Trophoblast cell (in vitro differentiated cells and primary cell): ENCODE results near the gene KLHL13.

Experiments
- DNase-seq, 2 donors: peaks; one replicate each; pipeline ENCODE4 v3.0.0-alpha.2; 2016
- H2AFZ ChIP-seq: 2 replicates; pipeline ENCODE4 v1.6.1; 2013; ENCODE audit warnings: low read length, moderate library complexity, mild to moderate bottlenecking; ENCODE audit not compliant: insufficient read depth, poor library complexity
- H2AK5ac ChIP-seq: 2 replicates; pipeline ENCODE4 v1.6.1; 2013; ENCODE audit warnings: mild to moderate bottlenecking, low read length
- H2BK120ac ChIP-seq: 2 replicates; pipeline ENCODE4 v1.6.1; 2013; ENCODE audit warnings: low read length, mild to moderate bottlenecking, moderate library complexity; ENCODE audit not compliant: insufficient read depth, poor library complexity
- H2BK12ac ChIP-seq: 2 replicates; pipeline ENCODE4 v1.6.1; 2013; ENCODE audit warnings: mild to moderate bottlenecking, low read length, moderate library complexity
- H2BK5ac ChIP-seq: 2 replicates; pipeline ENCODE4 v1.6.1; 2013; ENCODE audit warnings: low read length, low read depth, moderate library complexity, mild to moderate bottlenecking; ENCODE audit not compliant: poor library complexity
- H3K14ac ChIP-seq: 2 replicates; pipeline ENCODE4 v1.6.1; 2013; ENCODE audit warnings: mild to moderate bottlenecking, low read length
- H3K18ac ChIP-seq: 2 replicates; pipeline ENCODE4 v1.6.1; 2013; ENCODE audit warnings: mild to moderate bottlenecking, low read length
- H3K23ac ChIP-seq: 2 replicates; pipeline ENCODE4 v1.6.1; 2013; ENCODE audit warnings: low read length
- H3K27ac ChIP-seq: 2 replicates; pipeline ENCODE4 v1.5.1; 2013; ENCODE audit warnings: low read depth, mild to moderate bottlenecking, inconsistent platforms, low read length, moderate library complexity
- H3K27me3 ChIP-seq: 2 replicates; pipeline ENCODE4 v1.6.1; 2013; ENCODE audit warnings: inconsistent platforms, mild to moderate bottlenecking, low read length, moderate library complexity; ENCODE audit not compliant: insufficient read depth
- H3K36me3 ChIP-seq, 2 experiments: 1 replicate in 1 of 2; 2 replicates in 1 of 2; pipeline ENCODE4 v1.6.1; 2013; ENCODE audit warnings: low read length in 2 of 2, mild to moderate bottlenecking in 2 of 2, moderate library complexity in 1 of 2; ENCODE audit not compliant: insufficient read depth in 2 of 2, control insufficient read depth in 1 of 2
- H3K4ac ChIP-seq: 2 replicates; pipeline ENCODE4 v1.6.1; 2013; ENCODE audit warnings: low read depth, mild to moderate bottlenecking, low read length, moderate library complexity
- H3K4me1 ChIP-seq, 2 experiments: 1 replicate in 1 of 2; 2 replicates in 1 of 2; pipeline ENCODE4 v1.6.1; 2013; ENCODE audit warnings: low read length in 2 of 2, mild to moderate bottlenecking in 2 of 2, moderate library complexity in 1 of 2; ENCODE audit not compliant: insufficient read depth in 2 of 2, control insufficient read depth in 1 of 2
- H3K4me2 ChIP-seq: 2 replicates; pipeline ENCODE4 v1.6.1; 2013; ENCODE audit warnings: inconsistent platforms, mild to moderate bottlenecking, low read length, moderate library complexity
- H3K4me3 ChIP-seq: 2 replicates; pipeline ENCODE4 v1.5.1; 2013; ENCODE audit warnings: mild to moderate bottlenecking, low read depth, low read length, inconsistent platforms
- H3K79me1 ChIP-seq: one replicate; pipeline ENCODE4 v1.6.1; 2013; ENCODE audit warnings: low read length
- H3K79me2 ChIP-seq: 2 replicates; pipeline ENCODE4 v1.6.1; 2013; ENCODE audit warnings: low read length, mild to moderate bottlenecking; ENCODE audit not compliant: control insufficient read depth, insufficient read depth, poor library complexity
- H3K9ac ChIP-seq: 2 replicates; pipeline ENCODE4 v1.6.1; 2013; ENCODE audit warnings: mild to moderate bottlenecking, low read length
- H3K9me3 ChIP-seq: 2 replicates; pipeline ENCODE4 v1.6.1; 2013; ENCODE audit warnings: low read depth, mild to moderate bottlenecking, control low read depth, inconsistent platforms, low read length; ENCODE audit not compliant: insufficient read depth
- H4K12ac ChIP-seq: 2 replicates; pipeline ENCODE4 v1.6.1; 2013; ENCODE audit warnings: low read depth, mild to moderate bottlenecking, low read length, moderate library complexity
- H4K8ac ChIP-seq: 2 replicates; pipeline ENCODE4 v1.6.1; 2013; ENCODE audit warnings: low read depth, mild to moderate bottlenecking, low read length, moderate library complexity
- H4K91ac ChIP-seq: one replicate; pipeline ENCODE4 v1.6.1; 2013; ENCODE audit warnings: low read depth, mild to moderate bottlenecking, low read length, moderate library complexity
- WGBS: extraction: QIAGEN DNeasy Blood & Tissue Kit; methylation state at CpG from one replicate; pipeline ENCODE4 v1.1.7; 2013; ENCODE audit warnings: missing lambda C conversion rate; ENCODE audit not compliant: insufficient read length, insufficient coverage; ENCODE audit errors: extremely low coverage; 5-methylcytosine and 5-hydroxymethylcytosine counted together

KLHL13 gene

DNA sequence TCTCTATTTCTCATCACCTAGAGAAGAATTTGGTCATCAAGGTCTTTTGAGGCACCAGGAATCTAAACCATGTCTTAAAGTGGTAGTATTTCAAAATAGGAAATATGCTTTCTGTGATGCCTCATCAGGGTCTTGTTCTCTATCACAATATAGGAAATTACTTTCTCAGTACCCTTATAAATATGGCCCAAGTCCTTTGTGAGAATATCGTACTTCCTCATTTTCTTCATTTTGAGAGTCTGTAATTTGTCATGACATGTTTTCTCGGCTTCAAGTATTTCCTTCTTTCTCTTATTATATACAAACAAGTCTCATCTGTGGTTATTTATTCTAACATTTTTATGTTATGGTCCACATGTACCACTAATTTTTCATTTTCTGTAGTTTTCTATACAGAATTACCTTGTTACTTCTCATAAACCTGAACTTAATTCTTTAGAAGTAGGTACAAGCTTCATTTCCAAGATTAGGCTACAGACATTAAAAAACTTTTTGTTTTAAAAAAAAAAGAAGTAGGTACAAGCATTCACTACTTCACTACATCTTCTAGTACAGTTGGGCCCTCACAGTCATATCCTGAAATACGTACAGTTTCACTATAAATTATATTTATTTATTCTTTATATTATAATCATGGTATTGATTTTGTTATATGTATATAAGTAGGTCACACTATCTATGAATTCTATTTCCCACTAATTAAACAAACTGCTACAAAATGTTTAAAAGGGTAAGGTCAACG is 54.4 kb downstream of the KLHL13 start:
- H4K8ac ChIP-seq: no peak overlapping the region
- no peak overlapping the region for H3K18ac ChIP-seq
- H3K14ac ChIP-seq: no peak overlapping the region
- H3K4me2 ChIP-seq: no peak overlapping the region
- H2AK5ac ChIP-seq: no peak overlapping the region
- H3K36me3 ChIP-seq: no peaks in the 10 kb centered on the region
- no peaks in the 10 kb centered on the region for H3K9me3 ChIP-seq
- no CpG with 5 or more reads among the region's 4 CpGs for WGBS
- H3K4ac ChIP-seq: no peak overlapping the region
- H3K79me2 ChIP-seq: no peaks in the 10 kb centered on the region
- no peak overlapping the region for H4K12ac ChIP-seq
- H3K9ac ChIP-seq: no peak overlapping the region
- no peak for DNase-seq
- no peak overlapping the region for H2BK120ac ChIP-seq
- H3K23ac ChIP-seq: no peak overlapping the region
- H2AFZ ChIP-seq: no peak overlapping the region
- H3K27me3 ChIP-seq: no peaks in the 10 kb centered on the region
- H3K4me1 ChIP-seq: no peaks in the 10 kb centered on the region
- no peak overlapping the region for H4K91ac ChIP-seq
- no peak overlapping the region for H3K4me3 ChIP-seq
- H3K27ac ChIP-seq: no peak overlapping the region
- no peak overlapping the region for H2BK5ac ChIP-seq
- no peak overlapping the region for H2BK12ac ChIP-seq
- H3K79me1 ChIP-seq: no peaks in the 10 kb centered on the region

DNA sequence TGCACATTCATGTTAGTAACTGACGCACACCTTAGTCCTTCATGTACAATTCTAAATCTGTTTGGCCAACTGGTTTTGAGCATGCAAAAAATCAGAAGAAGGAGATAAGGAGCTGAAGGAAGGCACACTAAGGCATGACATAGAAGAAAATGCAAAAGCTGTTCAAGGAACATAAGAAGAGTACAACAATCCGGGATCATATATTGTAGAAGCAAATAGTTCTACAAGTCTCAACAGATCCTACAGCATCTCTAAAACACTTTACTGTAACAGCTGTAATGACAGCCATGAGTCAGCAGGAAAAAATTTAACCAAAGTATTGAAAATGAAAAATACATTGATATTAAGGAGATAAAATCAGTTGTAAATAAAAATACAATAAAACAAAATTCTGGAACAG is 57.7 kb downstream of the KLHL13 start:
- Histone ChIP-seq H4K8ac (no peak overlapping the region), H3K4me2 (no peak overlapping the region), H3K4me3 (no peak overlapping the region), H2AK5ac (no peak overlapping the region), H2BK12ac (no peak overlapping the region), H2AFZ (no peak overlapping the region), H4K12ac (no peak overlapping the region), H3K23ac (no peak overlapping the region), H4K91ac (no peak overlapping the region), H3K27me3 (no peaks in the 10 kb centered on the region), H2BK120ac (no peak overlapping the region), H3K79me1 (no peaks in the 10 kb centered on the region), H3K4me1 (no peaks in the 10 kb centered on the region), H3K79me2 (no peaks in the 10 kb centered on the region), H3K18ac (no peak overlapping the region), H2BK5ac (no peak overlapping the region), H3K9ac (no peak overlapping the region), H3K9me3 (no peaks in the 10 kb centered on the region), H3K36me3 (no peaks in the 10 kb centered on the region), H3K4ac (no peak overlapping the region), H3K27ac (no peak overlapping the region), H3K14ac (no peak overlapping the region)
- WGBS: no CpG with 5 or more reads among the region's 2 CpGs
- peak in 1 of 2 donors; percentile 3 for DNase-seq

- Histone ChIP-seq H2AFZ (no peak overlapping the region), H3K4me1 (no peaks in the 10 kb centered on the region), H3K9ac (no peak overlapping the region), H4K91ac (no peak overlapping the region), H3K4ac (no peak overlapping the region), H3K23ac (no peak overlapping the region), H4K12ac (no peak overlapping the region), H3K9me3 (no peaks in the 10 kb centered on the region), H3K4me3 (no peak overlapping the region), H3K18ac (no peak overlapping the region), H3K27ac (no peak overlapping the region), H3K79me2 (no peaks in the 10 kb centered on the region), H2BK120ac (no peak overlapping the region), H3K14ac (no peak overlapping the region), H3K27me3 (no peaks in the 10 kb centered on the region), H2BK12ac (no peak overlapping the region), H3K79me1 (no peaks in the 10 kb centered on the region), H2AK5ac (no peak overlapping the region), H3K36me3 (no peaks in the 10 kb centered on the region), H2BK5ac (no peak overlapping the region), H3K4me2 (no peak overlapping the region), H4K8ac (no peak overlapping the region)
- DNase-seq: no peak
- no CpG with 5 or more reads among the region's 2 CpGs for WGBS
Observed at GRCh38 chrX:118056870-118057269, 59.7 kb downstream of the KLHL13 start.

DNA sequence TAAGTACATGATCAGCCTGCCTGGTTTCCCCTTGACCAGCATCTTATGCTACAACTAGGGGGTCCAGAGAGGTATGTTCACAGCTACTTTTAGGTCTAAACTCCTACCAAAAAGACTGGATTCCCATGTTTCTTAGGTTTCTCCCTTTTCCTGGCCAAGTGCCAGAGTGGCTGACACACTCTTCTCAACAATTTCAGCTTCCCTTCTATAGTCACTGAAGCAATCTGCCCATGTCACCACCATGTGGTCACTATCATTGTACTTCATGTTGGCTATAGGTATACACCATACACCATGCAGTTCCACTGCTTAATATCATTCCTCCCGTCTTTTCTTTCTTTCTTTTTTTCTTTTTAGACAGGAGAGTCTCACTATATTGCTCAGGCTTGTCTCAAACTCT is 66.9 kb downstream of the KLHL13 start:
- Histone ChIP-seq H3K9me3 (no peaks in the 10 kb centered on the region), H3K79me2 (no peaks in the 10 kb centered on the region), H3K4ac (no peak overlapping the region), H2AFZ (no peak overlapping the region), H2BK12ac (no peak overlapping the region), H3K14ac (no peak overlapping the region), H2BK5ac (no peak overlapping the region), H3K4me3 (no peak overlapping the region), H3K9ac (no peak overlapping the region), H3K23ac (no peak overlapping the region), H3K27me3 (no peaks in the 10 kb centered on the region), H3K18ac (no peak overlapping the region), H3K4me1 (no peaks in the 10 kb centered on the region), H3K36me3 (no peaks in the 10 kb centered on the region), H2BK120ac (no peak overlapping the region), H4K12ac (no peak overlapping the region), H4K91ac (no peak overlapping the region), H2AK5ac (no peak overlapping the region), H3K27ac (no peak overlapping the region), H4K8ac (no peak overlapping the region), H3K79me1 (no peaks in the 10 kb centered on the region), H3K4me2 (no peak overlapping the region)
- no peak for DNase-seq
- WGBS: no CpG with 5 or more reads among the region's 1 CpG
